UCSD-AML1 (cell line): Measurements from ENCODE around the gene RPAP2.
"Not testable (repeated sequence)": the region's sequence is repeated elsewhere in the genome, so short reads cannot be mapped to it uniquely, and the experiment has no call there.

Experiments
- DNase-seq: peaks from one replicate; lab custom pipeline; 2025; ENCODE audit not compliant: unreplicated experiment; lab: John Stamatoyannopoulos, UW

The RPAP2 gene

DNA sequence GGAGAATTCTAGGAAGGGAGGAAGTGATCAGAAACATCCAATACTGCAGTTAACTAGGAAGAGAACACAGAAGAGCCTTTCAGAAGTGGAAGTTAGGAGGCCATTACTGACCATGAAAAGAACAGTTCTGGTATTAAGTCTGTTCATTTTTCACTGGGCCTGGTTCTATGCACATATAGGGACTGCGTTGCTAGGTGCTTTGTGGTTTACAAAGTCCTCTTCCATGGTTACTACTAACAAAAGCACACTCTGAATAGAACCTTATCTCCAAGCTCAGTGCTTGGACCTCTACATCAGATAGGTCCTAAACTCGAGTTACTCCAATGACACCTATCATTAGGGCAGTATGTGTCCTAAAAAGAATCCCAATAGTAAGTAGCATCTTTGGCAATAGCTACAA is 75.4 kb downstream of the RPAP2 start:
- DNase-seq, result no peak

DNA sequence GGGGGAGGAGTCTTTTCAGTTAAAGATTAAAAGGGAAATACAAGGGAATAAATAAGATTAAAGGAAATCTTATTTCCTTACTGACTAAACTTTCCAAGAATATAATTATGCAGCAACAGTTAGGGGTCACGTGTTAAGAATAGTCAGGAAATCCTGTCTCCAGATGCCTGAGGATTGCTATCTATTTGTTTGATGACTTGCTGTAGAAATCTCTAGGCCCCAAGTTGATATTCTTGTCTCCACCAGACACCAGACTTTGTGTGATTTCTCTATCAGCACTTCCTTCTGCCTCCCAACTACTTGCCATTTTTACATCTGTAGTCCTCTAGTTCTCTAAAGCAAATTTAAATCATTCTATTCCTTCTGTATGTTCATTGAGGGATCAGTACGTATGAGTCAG is 77.5 kb downstream of the RPAP2 start:
- no peak for DNase-seq

- DNase-seq, result not testable (repeated sequence)
Measured at GRCh38 chr1:92377991-92378390, 79.1 kb downstream of the RPAP2 start.

DNA sequence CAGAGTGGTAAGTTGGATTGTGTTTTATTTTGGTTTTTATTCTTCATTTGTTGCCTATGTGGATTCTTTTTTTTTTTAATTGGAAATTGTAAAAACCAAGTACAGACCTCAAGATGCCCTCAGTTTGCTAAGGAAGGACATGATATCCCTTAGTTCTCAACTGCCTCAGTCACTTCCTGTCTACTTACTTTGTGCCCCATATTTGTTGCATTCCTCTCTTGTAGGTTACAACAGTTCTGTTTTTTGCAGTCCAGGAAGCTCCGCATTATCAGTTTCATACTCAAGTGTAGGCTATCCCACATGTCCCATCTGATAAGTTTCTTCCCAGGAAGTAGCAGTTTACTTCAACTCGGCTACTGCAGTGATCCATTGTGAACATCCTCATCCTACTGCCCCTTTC is 82.0 kb downstream of the RPAP2 start:
- no peak for DNase-seq

GRCh38 chr1:92393966-92394365 is 95.1 kb downstream of the RPAP2 start:
- DNase-seq, result not testable (repeated sequence)

DNA sequence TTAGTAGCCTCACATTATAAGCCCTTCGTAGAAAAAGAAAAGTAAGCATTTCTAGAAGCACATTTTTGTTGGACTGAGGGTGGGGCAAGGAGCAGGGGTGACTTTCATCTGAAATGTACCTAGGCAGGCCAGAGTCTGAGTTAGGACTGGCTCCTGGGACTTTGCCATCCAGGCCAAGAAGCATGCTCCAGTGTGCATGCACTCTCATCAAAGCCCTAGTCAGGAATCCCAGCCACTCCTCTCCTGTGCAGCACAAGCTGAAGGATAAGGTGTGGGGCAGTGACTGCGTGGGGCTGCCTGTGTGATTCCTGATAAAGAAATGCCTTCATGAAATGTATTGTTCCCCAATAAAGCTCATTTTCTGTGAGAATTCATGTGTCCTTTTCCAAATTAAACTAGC is 99.7 kb downstream of the RPAP2 start:
- no peak for DNase-seq

GRCh38 chr1:92399076-92399475 is 100.2 kb downstream of the RPAP2 start:
- DNase-seq, result no peak

- no peak for DNase-seq
Measured at GRCh38 chr1:92404661-92405060, 105.8 kb downstream of the RPAP2 start.

GRCh38 chr1:92408825-92409224 is 110.0 kb downstream of the RPAP2 start:
- DNase-seq, result no peak

- no peak for DNase-seq
Measured at GRCh38 chr1:92409946-92410549, 111.2 kb downstream of the RPAP2 start.

DNA sequence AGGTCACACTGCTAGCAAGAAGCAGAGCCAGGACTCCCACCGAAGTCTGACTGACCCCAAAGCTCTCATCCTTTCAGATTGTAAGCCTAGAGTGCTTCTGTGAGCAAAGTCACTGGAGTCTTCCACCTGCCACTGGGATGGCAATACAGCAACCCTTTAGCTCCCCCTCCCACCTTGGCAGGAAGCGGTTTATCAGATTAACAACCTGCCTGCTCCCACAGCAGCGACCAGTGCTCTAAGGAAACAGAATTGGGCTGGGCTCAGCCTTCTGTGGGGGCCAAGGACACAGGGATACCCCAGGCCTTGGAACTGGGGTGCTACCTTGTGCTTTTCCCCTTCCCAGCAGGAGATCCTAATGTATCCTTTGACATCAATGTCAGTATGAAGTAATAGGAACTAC is 111.8 kb downstream of the RPAP2 start:
- peak; percentile 20 for DNase-seq

- no peak for DNase-seq
Measured at GRCh38 chr1:92411511-92411910, 112.7 kb downstream of the RPAP2 start.

DNA sequence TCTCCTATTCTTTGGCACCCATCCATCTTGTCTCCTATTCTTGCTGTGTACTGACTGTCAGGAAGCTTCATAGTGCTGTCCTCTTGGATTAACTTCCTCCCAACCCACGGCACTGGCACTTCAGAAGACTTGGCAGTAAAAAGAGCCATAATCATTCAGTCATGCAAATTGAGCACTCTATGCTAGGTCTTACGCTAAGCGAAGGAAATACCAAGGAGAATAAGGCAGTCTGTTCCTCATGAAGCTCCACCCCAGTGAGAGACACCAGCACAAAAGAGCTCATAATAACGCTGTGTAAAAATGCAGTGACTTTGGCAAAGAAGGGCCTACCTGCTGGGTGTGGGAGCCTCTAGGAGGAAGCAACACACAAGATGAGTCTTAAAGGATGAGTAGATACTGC is 120.8 kb downstream of the RPAP2 start:
- no peak for DNase-seq

- no peak for DNase-seq
Measured at GRCh38 chr1:92424381-92424780, 125.5 kb downstream of the RPAP2 start.

GRCh38 chr1:92425617-92426016 is 126.8 kb downstream of the RPAP2 start:
- DNase-seq, result no peak

GRCh38 chr1:92430030-92430429 is 131.2 kb downstream of the RPAP2 start:
- DNase-seq, result no peak

DNA sequence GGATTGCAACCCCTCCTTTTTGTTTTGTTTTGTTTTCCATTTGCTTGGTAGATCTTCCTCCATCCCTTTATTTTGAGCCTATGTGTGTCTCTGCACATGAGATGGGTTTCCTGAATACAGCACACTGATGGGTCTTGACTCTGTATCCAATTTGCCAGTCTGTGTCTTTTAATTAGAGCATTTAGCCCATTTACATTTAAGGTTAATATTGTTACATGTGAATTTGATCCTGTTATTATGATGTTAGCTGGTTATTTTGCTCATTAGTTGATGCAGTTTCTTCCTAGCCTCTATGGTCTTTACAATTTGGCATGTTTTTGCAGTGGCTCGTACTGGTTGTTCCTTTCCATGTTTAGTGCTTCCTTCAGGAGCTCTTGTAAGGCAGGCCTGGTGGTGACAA is 135.7 kb downstream of the RPAP2 start:
- DNase-seq, result not testable (repeated sequence)

DNA sequence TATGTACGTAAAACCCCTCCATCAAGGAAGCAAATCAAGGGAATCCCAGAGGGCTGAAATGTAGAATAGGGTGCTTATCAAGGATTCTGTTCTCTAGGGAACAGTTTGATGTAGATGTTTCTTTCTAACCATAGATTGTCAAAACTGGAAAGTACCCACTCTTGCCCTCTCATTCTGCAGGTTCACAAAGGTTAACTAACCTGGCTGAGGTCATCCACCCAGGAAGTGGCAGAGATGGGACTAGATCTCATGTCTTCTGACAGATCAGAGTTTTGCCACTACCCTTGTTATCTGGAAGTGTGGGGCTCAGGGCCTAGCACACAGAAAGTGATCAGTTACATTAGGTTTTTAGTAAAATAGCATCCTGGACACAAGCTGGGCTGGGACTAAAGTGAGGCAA is 140.4 kb downstream of the RPAP2 start:
- no peak for DNase-seq

- DNase-seq, result no peak
Measured at GRCh38 chr1:92441316-92441696, 142.4 kb downstream of the RPAP2 start.

- DNase-seq, result no peak
Measured at GRCh38 chr1:92441697-92442342, 143.0 kb downstream of the RPAP2 start.

DNA sequence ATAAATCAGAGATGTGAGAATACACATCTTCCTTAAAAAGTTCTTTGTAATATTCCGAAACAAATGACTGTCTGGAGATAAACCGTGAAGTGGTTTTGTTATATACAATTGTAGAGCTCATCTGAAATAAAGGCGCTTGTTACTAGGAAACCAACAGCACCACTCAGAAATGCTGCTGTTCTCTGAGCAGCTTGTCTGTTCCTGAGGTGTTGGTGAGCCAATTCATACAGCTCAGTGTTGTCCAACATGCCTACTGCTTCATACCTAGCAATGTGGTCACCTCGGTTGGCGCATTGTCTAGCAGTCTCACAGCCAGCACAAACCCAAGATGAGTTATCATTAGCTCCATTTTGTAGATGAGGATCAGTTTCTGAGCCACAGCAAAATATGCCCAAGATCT is 143.5 kb downstream of the RPAP2 start:
- no peak for DNase-seq

DNA sequence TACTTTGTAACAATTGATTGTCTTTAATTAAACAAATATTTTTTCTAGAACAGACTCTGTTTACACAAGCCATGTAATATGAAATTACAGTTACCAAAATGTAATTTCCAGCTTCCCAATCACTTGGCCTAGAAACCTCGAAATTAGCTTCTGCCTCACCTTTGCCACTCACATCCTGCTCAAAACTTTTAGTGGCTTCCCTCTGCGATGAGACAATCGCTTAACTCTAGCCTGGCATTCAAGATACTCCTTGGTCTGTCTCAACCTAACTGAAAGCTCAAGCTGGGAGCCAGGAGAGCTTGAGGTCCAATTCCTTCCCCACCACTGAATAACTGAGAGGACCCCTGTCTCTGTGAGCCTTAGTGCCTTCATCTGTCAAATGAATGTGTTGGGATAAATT is 145.0 kb downstream of the RPAP2 start:
- DNase-seq, result no peak

- DNase-seq, result no peak
Measured at GRCh38 chr1:92444351-92444750, 145.5 kb downstream of the RPAP2 start.
